Skeletal muscle satellite cell (primary cell): ENCODE results near the gene DAB2IP.
"Not testable (repeated sequence)": the region's sequence is repeated elsewhere in the genome, so short reads cannot be mapped to it uniquely, and the experiment has no call there.

Experiments used
- H3K27me3 ChIP-seq: 2 replicates; pipeline ENCODE4 v1.7.0; 2013; ENCODE audit warnings: low read length; ENCODE audit not compliant: control insufficient read depth, insufficient read depth
- H3K36me3 ChIP-seq: 2 replicates; pipeline ENCODE4 v1.7.0; 2013; ENCODE audit warnings: mild to moderate bottlenecking, control low read depth, low read length; ENCODE audit not compliant: insufficient read depth
- H3K4me1 ChIP-seq: 2 replicates; pipeline ENCODE4 v1.7.0; 2013; ENCODE audit warnings: low read length; ENCODE audit not compliant: control insufficient read depth, insufficient read depth
- H3K4me2 ChIP-seq: 2 replicates; pipeline ENCODE4 v1.7.0; 2013; ENCODE audit warnings: mild to moderate bottlenecking, low read length
- H3K4me3 ChIP-seq: 2 replicates; pipeline ENCODE4 v1.7.0; 2013; ENCODE audit warnings: low read length
- H3K9ac ChIP-seq: 2 replicates; pipeline ENCODE4 v1.7.0; 2013; ENCODE audit warnings: mild to moderate bottlenecking, low read depth, low read length, moderate library complexity
- H3K9me3 ChIP-seq: replicated peaks from 2 replicates; pipeline ENCODE4 v1.7.0; 2013; ENCODE audit warnings: mild to moderate bottlenecking, control low read depth, low read length

The DAB2IP gene

DNA sequence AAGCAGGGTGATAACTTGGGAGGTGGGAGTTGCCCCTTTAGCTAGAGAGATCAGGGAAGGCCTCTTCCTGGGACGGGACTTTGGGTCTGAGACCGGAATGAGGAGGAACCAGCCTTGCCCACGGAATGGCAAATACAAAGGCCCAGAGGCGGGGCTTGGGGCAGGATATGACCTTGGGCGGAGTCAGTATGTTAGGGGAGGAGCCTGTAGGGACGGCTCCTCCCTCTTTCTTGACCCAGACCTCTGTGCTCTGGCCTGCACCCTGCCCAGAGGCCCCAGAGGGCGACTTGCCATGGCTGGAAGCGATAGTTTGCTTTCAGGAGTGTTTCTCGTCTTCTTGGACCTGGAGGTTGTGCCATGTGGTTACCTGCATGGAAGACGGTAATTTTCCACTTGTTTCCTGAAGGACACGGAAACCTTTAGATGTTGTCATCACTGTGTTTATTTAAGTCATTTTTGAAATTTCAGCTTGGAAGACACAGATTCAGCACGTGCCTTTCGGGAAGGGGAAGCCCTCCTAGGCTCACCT is 85.6 kb downstream of the DAB2IP start:
- peaks cover 43% of the 10 kb centered on the region for H3K4me1 ChIP-seq
- no peaks in the 10 kb centered on the region for H3K9me3 ChIP-seq
- H3K4me2 ChIP-seq: peak overlapping the region; percentile 80
- H3K9ac ChIP-seq: peak overlapping the region; percentile 44
- no peaks in the 10 kb centered on the region for H3K27me3 ChIP-seq
- H3K4me3 ChIP-seq: peak overlapping the region; percentile 55
- no peaks in the 10 kb centered on the region for H3K36me3 ChIP-seq

DNA sequence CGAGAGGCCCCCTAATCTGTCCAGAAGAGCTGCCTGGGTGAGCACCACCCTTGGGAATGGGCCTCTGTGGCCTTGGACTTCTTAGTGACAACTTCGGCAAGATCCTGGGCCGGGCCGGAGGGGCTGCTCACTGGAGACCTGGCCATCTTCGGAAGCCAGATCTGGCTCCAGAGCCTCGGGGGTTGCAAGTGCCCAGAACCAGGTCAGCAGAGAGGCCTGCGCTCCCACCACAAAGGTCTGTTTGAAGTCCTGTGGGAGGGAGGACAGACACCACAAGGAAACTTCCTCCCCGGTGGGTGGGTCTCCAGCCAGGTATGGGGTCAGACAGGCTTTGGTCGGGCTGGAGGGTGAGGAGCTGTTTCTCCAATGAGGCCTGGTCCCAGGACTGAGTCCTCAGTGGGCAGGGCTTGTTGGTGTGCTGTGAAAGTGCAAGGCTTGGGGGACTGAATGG is 86.1 kb downstream of the DAB2IP start:
- H3K27me3 ChIP-seq: no peaks in the 10 kb centered on the region
- no peak overlapping the region for H3K4me2 ChIP-seq
- peaks cover 40% of the 10 kb centered on the region for H3K4me1 ChIP-seq
- H3K4me3 ChIP-seq: no peak overlapping the region
- H3K36me3 ChIP-seq: no peaks in the 10 kb centered on the region
- H3K9me3 ChIP-seq: no peaks in the 10 kb centered on the region
- no peak overlapping the region for H3K9ac ChIP-seq

DNA sequence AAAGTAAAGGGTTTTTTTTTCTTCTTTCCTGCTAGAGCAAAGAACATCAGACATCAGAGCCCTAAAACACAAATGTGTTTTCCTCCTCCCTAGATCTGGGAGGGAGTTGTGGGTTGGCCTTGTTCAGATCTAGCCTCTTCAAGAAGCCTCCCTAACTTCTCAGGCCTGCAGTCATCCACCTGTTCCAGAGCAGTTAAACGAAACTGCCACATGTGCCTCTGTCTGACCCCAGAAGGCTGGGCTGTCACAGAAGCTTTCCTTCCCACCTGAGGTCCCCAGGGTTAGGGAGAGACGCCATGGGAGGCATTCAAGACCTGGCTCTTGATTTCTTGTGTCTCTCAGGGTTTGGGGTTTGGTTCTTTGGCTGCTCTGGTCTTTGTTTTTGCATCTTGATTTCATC is 87.0 kb downstream of the DAB2IP start:
- H3K9me3 ChIP-seq: no peaks in the 10 kb centered on the region
- H3K36me3 ChIP-seq: no peaks in the 10 kb centered on the region
- H3K4me3 ChIP-seq: no peak overlapping the region
- no peak overlapping the region for H3K4me2 ChIP-seq
- no peaks in the 10 kb centered on the region for H3K27me3 ChIP-seq
- H3K4me1 ChIP-seq: peaks cover 48% of the 10 kb centered on the region
- no peak overlapping the region for H3K9ac ChIP-seq

GRCh38 chr9:121738968-121739367 is 87.5 kb downstream of the DAB2IP start:
- no peak overlapping the region for H3K4me2 ChIP-seq
- H3K9ac ChIP-seq: no peak overlapping the region
- no peak overlapping the region for H3K4me3 ChIP-seq
- H3K36me3 ChIP-seq: no peaks in the 10 kb centered on the region
- H3K27me3 ChIP-seq: no peaks in the 10 kb centered on the region
- no peaks in the 10 kb centered on the region for H3K9me3 ChIP-seq
- H3K4me1 ChIP-seq: peaks cover 54% of the 10 kb centered on the region

DNA sequence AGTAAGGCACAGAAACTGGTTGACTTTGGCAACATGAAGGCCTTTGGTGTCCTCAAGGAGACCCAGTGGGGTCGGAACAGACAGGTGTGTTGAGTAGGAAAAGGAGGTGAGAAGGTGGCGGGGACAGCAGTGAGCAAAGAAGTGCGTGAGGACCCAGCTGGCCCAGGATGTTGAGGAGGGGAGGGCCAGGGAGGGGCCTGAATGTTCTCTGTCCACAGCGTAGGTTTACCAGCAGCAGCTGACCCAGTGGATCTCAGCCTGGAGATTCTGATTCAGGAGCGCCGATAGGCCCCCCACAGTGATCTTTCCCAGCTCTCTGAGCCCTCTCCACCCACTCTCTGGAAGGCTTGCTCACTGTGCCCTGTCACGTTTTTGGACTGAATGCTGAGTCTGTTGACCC is 88.5 kb downstream of the DAB2IP start:
- H3K9ac ChIP-seq: no peak overlapping the region
- no peaks in the 10 kb centered on the region for H3K9me3 ChIP-seq
- H3K4me2 ChIP-seq: no peak overlapping the region
- no peaks in the 10 kb centered on the region for H3K36me3 ChIP-seq
- H3K27me3 ChIP-seq: no peaks in the 10 kb centered on the region
- H3K4me1 ChIP-seq: peaks cover 56% of the 10 kb centered on the region
- no peak overlapping the region for H3K4me3 ChIP-seq

- no peaks in the 10 kb centered on the region for H3K27me3 ChIP-seq
- no peak overlapping the region for H3K4me2 ChIP-seq
- H3K4me3 ChIP-seq: no peak overlapping the region
- peaks cover 48% of the 10 kb centered on the region for H3K4me1 ChIP-seq
- no peaks in the 10 kb centered on the region for H3K9me3 ChIP-seq
- H3K9ac ChIP-seq: no peak overlapping the region
- no peaks in the 10 kb centered on the region for H3K36me3 ChIP-seq
These were observed 89.9 kb downstream of the DAB2IP start for GRCh38 chr9:121741228-121741918.

- peaks cover 43% of the 10 kb centered on the region for H3K4me1 ChIP-seq
- not testable (repeated sequence) for H3K4me2 ChIP-seq, H3K9me3 ChIP-seq, H3K9ac ChIP-seq, H3K27me3 ChIP-seq, H3K4me3 ChIP-seq, H3K36me3 ChIP-seq
These were observed 90.5 kb downstream of the DAB2IP start for GRCh38 chr9:121741919-121742283.

DNA sequence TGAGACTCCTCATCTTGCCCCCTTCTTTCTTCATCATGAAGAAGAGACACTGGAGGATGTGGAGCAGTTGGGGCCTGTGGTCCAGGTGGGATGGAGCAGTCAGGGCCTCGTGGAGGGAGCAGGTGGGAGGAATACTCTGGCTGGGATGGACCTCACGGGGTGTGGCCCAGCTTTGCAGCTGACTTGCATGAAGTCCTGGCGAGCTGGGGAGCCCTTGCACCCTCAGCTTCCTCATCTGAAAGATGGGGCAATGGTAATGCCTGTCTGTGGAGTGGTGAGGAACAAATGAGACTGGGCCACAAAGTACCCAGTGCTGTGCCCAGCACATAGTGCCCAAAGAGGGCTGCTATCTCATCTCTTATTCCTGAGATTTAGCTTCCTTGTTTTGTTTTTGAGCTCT is 91.5 kb downstream of the DAB2IP start:
- Histone ChIP-seq H3K27me3 (no peaks in the 10 kb centered on the region), H3K4me1 (peaks cover 44% of the 10 kb centered on the region), H3K36me3 (no peaks in the 10 kb centered on the region), H3K9me3 (no peaks in the 10 kb centered on the region), H3K9ac (peak overlapping the region; percentile 82), H3K4me3 (peak overlapping the region; percentile 79), H3K4me2 (peak overlapping the region; percentile 96)

GRCh38 chr9:121743441-121744001 is 92.1 kb downstream of the DAB2IP start:
- no peaks in the 10 kb centered on the region for H3K9me3 ChIP-seq
- peak overlapping the region; percentile 79 for H3K4me3 ChIP-seq
- peak overlapping the region; percentile 96 for H3K4me2 ChIP-seq
- H3K4me1 ChIP-seq: peaks cover 50% of the 10 kb centered on the region
- no peaks in the 10 kb centered on the region for H3K27me3 ChIP-seq
- H3K36me3 ChIP-seq: no peaks in the 10 kb centered on the region
- peak overlapping the region; percentile 82 for H3K9ac ChIP-seq

- Histone ChIP-seq H3K9ac (peak overlapping the region; percentile 82), H3K36me3 (no peaks in the 10 kb centered on the region), H3K4me1 (peaks cover 51% of the 10 kb centered on the region), H3K27me3 (no peaks in the 10 kb centered on the region), H3K9me3 (no peaks in the 10 kb centered on the region), H3K4me3 (peak overlapping the region; percentile 79), H3K4me2 (peak overlapping the region; percentile 96)
These were observed 92.7 kb downstream of the DAB2IP start for GRCh38 chr9:121744002-121744686.

DNA sequence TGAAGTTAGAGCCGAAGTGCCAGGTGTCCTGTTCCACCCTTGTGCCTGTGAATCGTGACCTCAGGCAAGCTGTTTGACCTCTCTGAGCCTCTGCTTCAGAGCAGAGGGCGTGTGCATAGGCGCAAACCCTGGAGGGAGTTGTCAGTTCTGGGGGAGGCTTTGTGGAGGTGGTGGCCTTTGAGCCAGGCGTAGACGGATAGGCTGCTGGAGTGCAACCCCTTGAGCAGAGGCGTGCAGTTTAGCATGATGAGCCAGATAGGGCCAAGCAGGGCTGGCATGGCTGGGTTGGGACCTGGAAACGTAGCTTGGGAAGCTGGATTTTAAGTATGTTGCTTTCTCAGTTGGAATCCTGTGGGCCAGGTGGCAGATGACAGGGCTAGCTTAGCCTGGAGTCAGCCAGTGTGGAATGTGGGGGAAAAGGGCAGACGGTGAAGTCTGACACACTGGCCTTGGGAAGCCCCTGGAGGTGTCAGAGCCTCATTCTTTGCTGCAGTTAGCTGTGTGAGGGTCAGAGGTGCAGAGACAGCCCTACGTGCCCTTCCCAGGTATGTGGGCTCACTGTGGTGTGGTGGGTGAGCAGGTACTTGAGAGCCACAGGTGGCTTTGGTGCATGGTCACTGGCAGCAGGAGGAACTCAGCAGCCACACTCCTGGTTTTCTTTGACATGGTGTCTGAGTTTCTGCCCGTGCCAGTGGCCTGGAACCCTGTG is 93.4 kb downstream of the DAB2IP start:
- H3K27me3 ChIP-seq: no peaks in the 10 kb centered on the region
- H3K9me3 ChIP-seq: no peaks in the 10 kb centered on the region
- H3K4me2 ChIP-seq: peak overlapping the region; percentile 96
- H3K4me3 ChIP-seq: peak overlapping the region; percentile 79
- peak overlapping the region; percentile 82 for H3K9ac ChIP-seq
- peaks cover 54% of the 10 kb centered on the region for H3K4me1 ChIP-seq
- H3K36me3 ChIP-seq: no peaks in the 10 kb centered on the region
